HCT116 (cell line): ENCODE data around the gene CLPSL1. TPM values are rescaled to one million over a fixed set of nuclear protein-coding genes. Genes with fewer than 3 reads are reported as not detected.

Experiments
- ATAC-seq: fragments of 200-7000 bp; cut with Tn5 transposase; 2 replicates; pipeline ENCODE4 v1.9.1; 2020; ENCODE audit warnings: mild to moderate bottlenecking, moderate library complexity
- BruUV-seq: library from RNA; stranded (reverse); fragments of 400-500 nt; replicated peaks from 2 replicates; lab custom pipeline; 2021; lab: Mats Ljungman, UMichigan
- CTCF ChIA-PET: fragments of 300-600 bp; sonication (Branson Sonifier 250); formaldehyde crosslinking; loops from one replicate; lab custom pipeline; 2021; ENCODE audit warnings: antibody characterized with exemption; lab: Charles Lee
- POLR2A ChIA-PET: fragments of 300-600, 350-600 bp; sonication (Branson Sonifier 250); formaldehyde crosslinking; loops from one replicate; lab custom pipeline; 2021; ENCODE audit warnings: antibody characterized with exemption; lab: Charles Lee
- RAD21 ChIA-PET, 2 experiments: fragments of 300-600 bp; sonication (Branson Sonifier 250); formaldehyde crosslinking; loops; one replicate each; lab custom pipeline; 2023; ENCODE audit warnings: low total read pairs in 2 of 2; ENCODE audit not compliant: uncharacterized antibody in 2 of 2, unreplicated experiment in 2 of 2, low non-redundant PET in 1 of 2; lab: Charles Lee
- DNase-seq: peaks from one replicate; pipeline ENCODE4 v3.0.0-alpha.2; 2010; ENCODE audit warnings: low read depth, low spot score
- H2AFZ ChIP-seq: fragments of 200-600 bp; shearing (Covaris generic), sonication (generic); 2 replicates; pipeline ENCODE4 v1.6.1; 2017; ENCODE audit warnings: low read depth, mixed run types, mixed read lengths, antibody characterized with exemption, low read length; ENCODE audit not compliant: poor library complexity, severe bottlenecking
- H3K27ac ChIP-seq: 2 replicates; pipeline ENCODE4 v1.5.1; 2012; ENCODE audit warnings: low read depth, low read length
- H3K27me3 ChIP-seq: fragments of 200-600 bp; sonication (generic); 2 replicates; pipeline ENCODE4 v1.6.1; 2016; ENCODE audit warnings: mixed run types, low read length, mixed read lengths; ENCODE audit not compliant: insufficient read depth
- H3K36me3 ChIP-seq, 2 experiments: fragments of 200-500 bp in 1 of 2; fragments of 200-600 bp in 1 of 2; sonication (Bioruptor generic) in 1 of 2; sonication (generic) in 1 of 2; 2 replicates each; pipeline versions ENCODE4 v1.5.1 to v1.6.1; 2014 to 2016; ENCODE audit warnings: low read length in 2 of 2, inconsistent platforms in 1 of 2, mixed read lengths in 1 of 2, mixed run types in 1 of 2; ENCODE audit not compliant: insufficient read depth in 2 of 2, control insufficient read depth in 1 of 2
- H3K4me1 ChIP-seq, 2 experiments: fragments of 200-600 bp in 1 of 2; sonication (generic) in 1 of 2; 2 replicates each; pipeline versions ENCODE4 v1.5.1 to v1.6.1; 2012 to 2017; ENCODE audit warnings: low read length in 2 of 2, inconsistent platforms in 1 of 2, mild to moderate bottlenecking in 1 of 2, mixed read lengths in 1 of 2, mixed run types in 1 of 2, moderate library complexity in 1 of 2; ENCODE audit not compliant: insufficient read depth in 2 of 2, control insufficient read depth in 1 of 2
- H3K4me2 ChIP-seq: fragments of 200-600 bp; sonication (generic); 2 replicates; pipeline ENCODE4 v1.6.1; 2017; ENCODE audit warnings: mixed run types, low read length, mixed read lengths
- H3K4me3 ChIP-seq, 2 experiments: fragments of 200-600 bp in 1 of 2; sonication (generic) in 1 of 2; replicated peaks in 1 of 2; 2 replicates each; pipeline ENCODE4 v1.5.1; 2011 to 2016; ENCODE audit warnings: low read length in 2 of 2, control low read depth in 1 of 2, low read depth in 1 of 2, mild to moderate bottlenecking in 1 of 2, mixed read lengths in 1 of 2, mixed run types in 1 of 2
- H3K79me2 ChIP-seq: fragments of 200-600 bp; sonication (generic); 2 replicates; pipeline ENCODE4 v1.6.1; 2017; ENCODE audit warnings: mild to moderate bottlenecking, mixed run types, low read length, moderate library complexity, mixed read lengths; ENCODE audit not compliant: insufficient read depth
- H3K9ac ChIP-seq: fragments of 200-600 bp; sonication (generic); 2 replicates; pipeline ENCODE4 v1.6.1; 2016; ENCODE audit warnings: low read length, mixed read lengths
- H3K9me2 ChIP-seq: fragments of 200-600 bp; sonication (generic), shearing (Covaris generic); 2 replicates; pipeline ENCODE4 v1.6.1; 2017; ENCODE audit warnings: mixed run types, mild to moderate bottlenecking, moderate library complexity; ENCODE audit not compliant: insufficient read depth
- H3K9me3 ChIP-seq, 2 experiments: fragments of 200-500 bp in 1 of 2; fragments of 200-600 bp in 1 of 2; sonication (Bioruptor generic) in 1 of 2; sonication (generic) in 1 of 2; 2 replicates each; pipeline ENCODE4 v1.6.1; 2014 to 2017; ENCODE audit warnings: low read length in 2 of 2, mixed read lengths in 2 of 2, inconsistent platforms in 1 of 2, low read depth in 1 of 2, mild to moderate bottlenecking in 1 of 2, mixed run types in 1 of 2, moderate library complexity in 1 of 2; ENCODE audit not compliant: control insufficient read depth in 1 of 2, insufficient read depth in 1 of 2
- H4K20me1 ChIP-seq: fragments of 200-600 bp; sonication (generic), shearing (Covaris generic); 2 replicates; pipeline ENCODE4 v1.6.1; 2017; ENCODE audit warnings: mixed run types, mild to moderate bottlenecking, moderate library complexity; ENCODE audit not compliant: insufficient read depth
- CBX3 ChIP-seq: IDR thresholded peaks from 2 replicates; pipeline ENCODE4 v1.6.1; 2012; ENCODE audit warnings: low read depth
- CEBPB ChIP-seq: IDR thresholded peaks from 2 replicates; pipeline ENCODE4 v1.6.1; 2012; ENCODE audit warnings: low read depth
- EGR1 ChIP-seq: IDR thresholded peaks from 2 replicates; pipeline ENCODE4 v1.6.1; 2012; ENCODE audit warnings: low read depth
- ELF1 ChIP-seq: IDR thresholded peaks from 2 replicates; pipeline ENCODE4 v1.6.1; 2012; ENCODE audit warnings: low read depth, borderline replicate concordance
- EZH2 ChIP-seq: fragments of 200-600 bp; sonication (generic); IDR thresholded peaks from 2 replicates; pipeline ENCODE4 v1.6.1; 2017; ENCODE audit warnings: antibody characterized with exemption, mixed run types
- EZH2phosphoT487 ChIP-seq: fragments of 200-600 bp; IDR thresholded peaks from 2 replicates; pipeline ENCODE4 v1.6.1; 2018; ENCODE audit warnings: antibody characterized with exemption, borderline replicate concordance
- FOSL1 ChIP-seq: IDR thresholded peaks from 2 replicates; pipeline ENCODE4 v1.6.1; 2012; ENCODE audit warnings: low read depth
- JUND ChIP-seq: IDR thresholded peaks from 2 replicates; pipeline ENCODE4 v1.6.1; 2012
- POLR2A ChIP-seq: IDR thresholded peaks from 2 replicates; pipeline ENCODE4 v1.7.0; 2011; ENCODE audit warnings: borderline replicate concordance; ENCODE audit not compliant: insufficient read depth, insufficient read length; ENCODE audit errors: extremely low read depth
- POLR2AphosphoS5 ChIP-seq: IDR thresholded peaks from 2 replicates; pipeline ENCODE4 v1.6.1; 2011; ENCODE audit warnings: mild to moderate bottlenecking, low read depth, low read length, moderate library complexity
- SIN3A ChIP-seq: IDR thresholded peaks from 2 replicates; pipeline ENCODE4 v1.6.1; 2012; ENCODE audit warnings: low read depth
- SP1 ChIP-seq: IDR thresholded peaks from 2 replicates; pipeline ENCODE4 v1.6.1; 2012; ENCODE audit warnings: low read depth
- TCF7L2 ChIP-seq: IDR thresholded peaks from 2 replicates; pipeline ENCODE4 v1.7.0; 2011; ENCODE audit warnings: borderline replicate concordance, inconsistent platforms; ENCODE audit not compliant: insufficient read depth, insufficient read length; ENCODE audit errors: extremely low read depth
- YY1 ChIP-seq: IDR thresholded peaks from 2 replicates; pipeline ENCODE4 v1.6.1; 2011; ENCODE audit warnings: low read length, low read depth, moderate library complexity, mild to moderate bottlenecking; ENCODE audit not compliant: insufficient replicate concordance; ENCODE audit errors: extremely low read depth
- ZNF274 ChIP-seq: fragments of 200-500 bp; sonication (Bioruptor generic); IDR thresholded peaks from 2 replicates; pipeline ENCODE4 v1.6.1; 2014; ENCODE audit warnings: mild to moderate bottlenecking, low read depth, low read length, inconsistent platforms
- intact Hi-C: fragments of 100-400 bp; cut with micrococcal nuclease; formaldehyde crosslinking; loops from 2 replicates; pipeline ENCODE4 v1.10.0; 2022
- total RNA-seq: library from RNA; stranded (reverse); gene quantifications from one replicate; pipeline ENCODE4 v1.2.1, GENCODE V29; 2021; ENCODE audit not compliant: unreplicated experiment
- TF ChIP-seq, protein P1 (sequence below): IDR thresholded peaks from 2 replicates; pipeline ENCODE4 v1.6.1; 2011; ENCODE audit warnings: mild to moderate bottlenecking, low read length, moderate library complexity; ENCODE audit not compliant: insufficient replicate concordance; ENCODE audit errors: extremely low read depth
- TF ChIP-seq, protein P2 (sequence below), 3 experiments: fragments of 200-600 bp in 1 of 3; sonication (generic) in 1 of 3; IDR thresholded peaks in 2 of 3; conservative IDR thresholded peaks in 1 of 3; 2 replicates each; pipeline ENCODE4 v1.5.1; 2012 to 2017; ENCODE audit warnings: low read depth in 2 of 3, low read length in 2 of 3, antibody characterized with exemption in 1 of 3, borderline replicate concordance in 1 of 3, control low read depth in 1 of 3, mild to moderate bottlenecking in 1 of 3, mixed read lengths in 1 of 3, mixed run types in 1 of 3, moderate library complexity in 1 of 3; ENCODE audit not compliant: insufficient read depth in 1 of 3
- TF ChIP-seq, protein P3 (sequence below): IDR thresholded peaks from 2 replicates; pipeline ENCODE4 v1.6.1; 2012
- TF ChIP-seq, protein P4 (sequence below): IDR thresholded peaks from 2 replicates; pipeline ENCODE4 v1.6.1; 2012

The CLPSL1 gene
- total RNA-seq, 1 experiment from 2014 or later, result not detected

DNA sequence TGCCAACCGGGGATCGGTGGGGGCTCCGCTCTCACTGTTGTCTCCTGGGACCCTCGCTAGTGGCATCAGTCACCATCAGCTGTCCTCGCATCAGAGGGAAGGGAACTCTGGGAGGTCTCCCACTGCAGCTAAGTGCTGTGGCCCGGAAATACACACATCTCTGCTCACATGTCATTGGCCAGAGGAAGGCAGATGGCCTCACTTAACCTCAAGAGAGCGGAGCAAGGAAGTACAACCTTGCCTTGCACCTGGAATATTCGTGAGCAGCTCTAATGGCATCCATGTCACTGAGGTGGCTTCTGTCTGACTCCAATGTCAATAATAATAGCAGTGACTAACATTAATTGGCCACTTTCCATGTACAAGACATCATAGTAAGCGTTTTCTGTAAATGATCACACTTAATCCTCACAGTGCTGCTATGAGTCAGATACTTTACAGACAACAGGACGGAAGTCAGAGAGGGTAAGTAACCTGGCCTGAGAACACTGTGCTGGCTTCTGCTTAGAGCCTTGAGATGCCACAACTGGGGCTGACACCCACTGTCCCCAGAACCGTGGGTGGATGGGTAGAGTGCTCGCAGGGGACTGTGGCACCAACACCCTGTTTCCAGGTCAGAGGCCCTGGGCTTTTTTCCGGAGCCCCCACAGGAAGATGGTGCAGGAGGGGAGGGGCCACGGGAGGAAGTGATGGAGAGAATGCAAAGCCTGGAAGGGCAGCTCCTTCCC, 30.3 kb downstream of the CLPSL1 start (continued):
- TF ChIP-seq, protein P1, sequence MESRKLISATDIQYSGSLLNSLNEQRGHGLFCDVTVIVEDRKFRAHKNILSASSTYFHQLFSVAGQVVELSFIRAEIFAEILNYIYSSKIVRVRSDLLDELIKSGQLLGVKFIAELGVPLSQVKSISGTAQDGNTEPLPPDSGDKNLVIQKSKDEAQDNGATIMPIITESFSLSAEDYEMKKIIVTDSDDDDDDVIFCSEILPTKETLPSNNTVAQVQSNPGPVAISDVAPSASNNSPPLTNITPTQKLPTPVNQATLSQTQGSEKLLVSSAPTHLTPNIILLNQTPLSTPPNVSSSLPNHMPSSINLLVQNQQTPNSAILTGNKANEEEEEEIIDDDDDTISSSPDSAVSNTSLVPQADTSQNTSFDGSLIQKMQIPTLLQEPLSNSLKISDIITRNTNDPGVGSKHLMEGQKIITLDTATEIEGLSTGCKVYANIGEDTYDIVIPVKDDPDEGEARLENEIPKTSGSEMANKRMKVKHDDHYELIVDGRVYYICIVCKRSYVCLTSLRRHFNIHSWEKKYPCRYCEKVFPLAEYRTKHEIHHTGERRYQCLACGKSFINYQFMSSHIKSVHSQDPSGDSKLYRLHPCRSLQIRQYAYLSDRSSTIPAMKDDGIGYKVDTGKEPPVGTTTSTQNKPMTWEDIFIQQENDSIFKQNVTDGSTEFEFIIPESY, result no peak
- TF ChIP-seq, protein P2, sequence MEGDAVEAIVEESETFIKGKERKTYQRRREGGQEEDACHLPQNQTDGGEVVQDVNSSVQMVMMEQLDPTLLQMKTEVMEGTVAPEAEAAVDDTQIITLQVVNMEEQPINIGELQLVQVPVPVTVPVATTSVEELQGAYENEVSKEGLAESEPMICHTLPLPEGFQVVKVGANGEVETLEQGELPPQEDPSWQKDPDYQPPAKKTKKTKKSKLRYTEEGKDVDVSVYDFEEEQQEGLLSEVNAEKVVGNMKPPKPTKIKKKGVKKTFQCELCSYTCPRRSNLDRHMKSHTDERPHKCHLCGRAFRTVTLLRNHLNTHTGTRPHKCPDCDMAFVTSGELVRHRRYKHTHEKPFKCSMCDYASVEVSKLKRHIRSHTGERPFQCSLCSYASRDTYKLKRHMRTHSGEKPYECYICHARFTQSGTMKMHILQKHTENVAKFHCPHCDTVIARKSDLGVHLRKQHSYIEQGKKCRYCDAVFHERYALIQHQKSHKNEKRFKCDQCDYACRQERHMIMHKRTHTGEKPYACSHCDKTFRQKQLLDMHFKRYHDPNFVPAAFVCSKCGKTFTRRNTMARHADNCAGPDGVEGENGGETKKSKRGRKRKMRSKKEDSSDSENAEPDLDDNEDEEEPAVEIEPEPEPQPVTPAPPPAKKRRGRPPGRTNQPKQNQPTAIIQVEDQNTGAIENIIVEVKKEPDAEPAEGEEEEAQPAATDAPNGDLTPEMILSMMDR (IDR thresholded peaks at IDR 0.05 in 2 of 3, conservative IDR thresholded peaks at IDR 0.05 in 1 of 3; ENCODE audit: borderline replicate concordance in 1 of 3, insufficient read depth in 1 of 3, low read depth in 2 of 3, low read length in 2 of 3), result no peak
- TF ChIP-seq EZH2phosphoT487 (no peak), EZH2 (no peak), CEBPB (no peak; the same call in 1 of the 2 replicates), CBX3 (peak; percentile 87)

DNA sequence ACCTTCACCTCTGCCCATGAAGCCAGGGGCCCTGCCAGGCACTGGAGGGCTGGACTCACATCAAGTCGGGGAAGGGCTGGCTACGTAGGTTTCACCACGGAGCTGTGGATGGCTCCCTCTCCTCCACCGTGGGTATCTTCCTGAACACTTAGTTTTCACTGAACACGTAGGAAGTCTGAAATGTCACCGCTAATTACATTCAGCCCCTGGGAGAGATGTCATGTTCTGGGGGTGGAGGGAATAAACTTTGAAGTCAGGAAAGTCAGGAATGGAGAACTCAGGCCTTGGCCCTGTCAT, 30.8 kb downstream of the CLPSL1 start:
- Histone ChIP-seq H3K4me2 (peak overlapping the region; percentile 91), H3K36me3 (no peaks in the 10 kb centered on the region), H3K27me3 (no peaks in the 10 kb centered on the region), H3K4me1 (peaks cover 14 to 24% of the 10 kb centered on the region in 2 experiments), H3K79me2 (no peaks in the 10 kb centered on the region), H3K9me2 (no peaks in the 10 kb centered on the region), H3K9me3 (no peaks in the 10 kb centered on the region), H3K9ac (peak overlapping the region; percentile 61), H4K20me1 (no peaks in the 10 kb centered on the region), H3K27ac (peak overlapping the region; percentile 65), H2AFZ (peak overlapping the region; percentile 86), H3K4me3 (peak overlapping the region; percentile 39 to 60)
- RAD21 ChIA-PET, result no interaction called here
- no TSS peak for BruUV-seq
- CTCF ChIA-PET, result no interaction called here
- POLR2A ChIA-PET, result no interaction called here
- intact Hi-C loops, result no loop called here
- ATAC-seq (no peak), DNase-seq (no peak)
- TF ChIP-seq, protein P1, result no peak
- TF ChIP-seq ELF1 (no peak), ZNF274 (no peak), YY1 (no peak), POLR2A (no peak), FOSL1 (no peak), POLR2AphosphoS5 (no peak; the same call in 1 of the 2 replicates), TCF7L2 (no peak), CEBPB (no peak), JUND (no peak), SIN3A (no peak), EZH2phosphoT487 (no peak), SP1 (no peak), EZH2 (no peak), EGR1 (no peak)
- TF ChIP-seq, protein P3, sequence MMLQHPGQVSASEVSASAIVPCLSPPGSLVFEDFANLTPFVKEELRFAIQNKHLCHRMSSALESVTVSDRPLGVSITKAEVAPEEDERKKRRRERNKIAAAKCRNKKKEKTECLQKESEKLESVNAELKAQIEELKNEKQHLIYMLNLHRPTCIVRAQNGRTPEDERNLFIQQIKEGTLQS, result no peak
- TF ChIP-seq, protein P4, sequence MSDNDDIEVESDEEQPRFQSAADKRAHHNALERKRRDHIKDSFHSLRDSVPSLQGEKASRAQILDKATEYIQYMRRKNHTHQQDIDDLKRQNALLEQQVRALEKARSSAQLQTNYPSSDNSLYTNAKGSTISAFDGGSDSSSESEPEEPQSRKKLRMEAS, result no peak
